Activated naive CD8-positive, alpha-beta T cell treated with anti-CD3 and anti-CD28 coated beads for 36 hours (primary cell): Measurements from ENCODE around the gene ATRAID. TPM values are rescaled to one million over a fixed set of nuclear protein-coding genes. Genes with fewer than 3 reads are reported as not detected.
"Not testable (repeated sequence)": the region's sequence is repeated elsewhere in the genome, so short reads cannot be mapped to it uniquely, and the experiment has no call there.

Experiments
- DNase-seq: peaks from one replicate; pipeline ENCODE4 v3.0.0; 2021
- H3K27ac Mint-ChIP-seq: one replicate; pipeline ENCODE4 v1.8.0; 2022; ENCODE audit warnings: mild to moderate bottlenecking, moderate library complexity, mixed read lengths
- H3K27me3 Mint-ChIP-seq: one replicate; pipeline ENCODE4 v1.8.0; 2022; ENCODE audit warnings: mild to moderate bottlenecking, mixed read lengths
- H3K36me3 Mint-ChIP-seq: one replicate; pipeline ENCODE4 v1.8.0; 2021; ENCODE audit warnings: mild to moderate bottlenecking, mixed read lengths
- H3K4me1 Mint-ChIP-seq: one replicate; pipeline ENCODE4 v1.8.0; 2021; ENCODE audit warnings: mixed read lengths
- H3K4me3 Mint-ChIP-seq: one replicate; pipeline ENCODE4 v1.8.0; 2022; ENCODE audit warnings: mild to moderate bottlenecking, moderate library complexity, mixed read lengths
- H3K9me3 Mint-ChIP-seq: one replicate; pipeline ENCODE4 v1.8.0; 2022; ENCODE audit warnings: mixed read lengths
- total RNA-seq, 2 experiments: library from RNA; stranded (reverse); gene quantifications; one replicate each; pipeline ENCODE4 v1.2.3, GENCODE V29; 2021

ATRAID gene
- 10 to 100 TPM; 75.4 to 77.4 TPM for total RNA-seq

GRCh38 chr2:27211943-27212625 is at the start of gene ATRAID, which contains the start of gene SLC5A6:
TSS of gene ATRAID (plus strand) at chr2:27212041. CDS start at chr2:27212369, 328 bp downstream.
TSS of gene SLC5A6 (minus strand) at chr2:27212268. CDS start at chr2:27207650, 4,618 bp downstream.
- Mint-ChIP-seq H3K4me1 (peaks cover 43% of the 10 kb centered on the region), H3K9me3 (no peaks in the 10 kb centered on the region), H3K27ac (peak within 1 kb of the TSS; percentile 99), H3K36me3 (peaks cover 32% of the 10 kb centered on the region), H3K27me3 (no peaks in the 10 kb centered on the region), H3K4me3 (peak within 1 kb of the TSS; percentile 98)
- DNase-seq = peak; percentile 94

- H3K9me3 Mint-ChIP-seq = no peaks in the 10 kb centered on the region
- H3K27ac Mint-ChIP-seq = no peak overlapping the region
- no peaks in the 10 kb centered on the region for H3K36me3 Mint-ChIP-seq
- H3K4me1 Mint-ChIP-seq = no peaks in the 10 kb centered on the region
- H3K4me3 Mint-ChIP-seq = no peak overlapping the region
- H3K27me3 Mint-ChIP-seq = no peaks in the 10 kb centered on the region
- no peak for DNase-seq
These were observed 49.4 kb upstream of the ATRAID start for GRCh38 chr2:27162151-27163121.

- H3K27me3 Mint-ChIP-seq = no peaks in the 10 kb centered on the region
- no peak overlapping the region for H3K27ac Mint-ChIP-seq
- no peaks in the 10 kb centered on the region for H3K36me3 Mint-ChIP-seq
- no peak overlapping the region for H3K4me3 Mint-ChIP-seq
- peaks cover 2% of the 10 kb centered on the region for H3K4me1 Mint-ChIP-seq
- no peak for DNase-seq
- H3K9me3 Mint-ChIP-seq = no peaks in the 10 kb centered on the region
These were observed 46.7 kb upstream of the ATRAID start for GRCh38 chr2:27164960-27165763.

GRCh38 chr2:27170581-27171337 is 41.1 kb upstream of the ATRAID start:
- Mint-ChIP-seq H3K4me3 (no peak overlapping the region), H3K27me3 (no peaks in the 10 kb centered on the region), H3K4me1 (peaks cover 2% of the 10 kb centered on the region), H3K36me3 (no peaks in the 10 kb centered on the region), H3K9me3 (no peaks in the 10 kb centered on the region), H3K27ac (no peak overlapping the region)
- DNase-seq = no peak

GRCh38 chr2:27171351-27171848 is 40.4 kb upstream of the ATRAID start:
- Mint-ChIP-seq H3K4me1 (peaks cover 2% of the 10 kb centered on the region), H3K9me3 (no peaks in the 10 kb centered on the region), H3K36me3 (no peaks in the 10 kb centered on the region), H3K27ac (no peak overlapping the region), H3K4me3 (no peak overlapping the region), H3K27me3 (peaks cover 2% of the 10 kb centered on the region)
- no peak for DNase-seq

GRCh38 chr2:27174638-27175037 is 37.2 kb upstream of the ATRAID start:
- H3K9me3 Mint-ChIP-seq = no peaks in the 10 kb centered on the region
- H3K27me3 Mint-ChIP-seq = peaks cover 20% of the 10 kb centered on the region
- no peaks in the 10 kb centered on the region for H3K36me3 Mint-ChIP-seq
- H3K4me1 Mint-ChIP-seq = peaks cover 2% of the 10 kb centered on the region
- no peak overlapping the region for H3K4me3 Mint-ChIP-seq
- DNase-seq = no peak
- H3K27ac Mint-ChIP-seq = no peak overlapping the region

- no peaks in the 10 kb centered on the region for H3K9me3 Mint-ChIP-seq
- peaks cover 22% of the 10 kb centered on the region for H3K27me3 Mint-ChIP-seq
- H3K36me3 Mint-ChIP-seq = no peaks in the 10 kb centered on the region
- H3K4me3 Mint-ChIP-seq = no peak overlapping the region
- no peak for DNase-seq
- no peak overlapping the region for H3K27ac Mint-ChIP-seq
- H3K4me1 Mint-ChIP-seq = no peaks in the 10 kb centered on the region
These were observed 36.5 kb upstream of the ATRAID start for GRCh38 chr2:27175330-27175729.

GRCh38 chr2:27175781-27176180 is 36.1 kb upstream of the ATRAID start:
- DNase-seq, H3K4me1 Mint-ChIP-seq, H3K27ac Mint-ChIP-seq, H3K9me3 Mint-ChIP-seq, H3K36me3 Mint-ChIP-seq, H3K4me3 Mint-ChIP-seq: not testable (repeated sequence)
- H3K27me3 Mint-ChIP-seq = peaks cover 24% of the 10 kb centered on the region

GRCh38 chr2:27177441-27178351 is 34.1 kb upstream of the ATRAID start:
- no peak for DNase-seq
- no peaks in the 10 kb centered on the region for H3K9me3 Mint-ChIP-seq
- peaks cover 30% of the 10 kb centered on the region for H3K27me3 Mint-ChIP-seq
- no peaks in the 10 kb centered on the region for H3K36me3 Mint-ChIP-seq
- H3K27ac Mint-ChIP-seq = no peak overlapping the region
- H3K4me1 Mint-ChIP-seq = no peaks in the 10 kb centered on the region
- no peak overlapping the region for H3K4me3 Mint-ChIP-seq

- Mint-ChIP-seq H3K4me3 (no peak overlapping the region), H3K27ac (no peak overlapping the region), H3K27me3 (peaks cover 31% of the 10 kb centered on the region), H3K9me3 (no peaks in the 10 kb centered on the region), H3K4me1 (no peaks in the 10 kb centered on the region), H3K36me3 (no peaks in the 10 kb centered on the region)
- DNase-seq = no peak
These were observed 33.4 kb upstream of the ATRAID start for GRCh38 chr2:27178469-27178868.

GRCh38 chr2:27179344-27180000 is 32.4 kb upstream of the ATRAID start:
- DNase-seq = no peak
- Mint-ChIP-seq H3K27me3 (peaks cover 35% of the 10 kb centered on the region), H3K4me1 (no peaks in the 10 kb centered on the region), H3K9me3 (no peaks in the 10 kb centered on the region), H3K27ac (no peak overlapping the region), H3K4me3 (no peak overlapping the region), H3K36me3 (no peaks in the 10 kb centered on the region)

- Mint-ChIP-seq H3K27me3 (peaks cover 36% of the 10 kb centered on the region), H3K27ac (no peak overlapping the region), H3K36me3 (no peaks in the 10 kb centered on the region), H3K4me1 (no peaks in the 10 kb centered on the region), H3K9me3 (no peaks in the 10 kb centered on the region), H3K4me3 (no peak overlapping the region)
- DNase-seq = no peak
These were observed 29.5 kb upstream of the ATRAID start for GRCh38 chr2:27182346-27182745.

- Mint-ChIP-seq H3K27ac (no peak overlapping the region), H3K9me3 (no peaks in the 10 kb centered on the region), H3K4me1 (no peaks in the 10 kb centered on the region), H3K27me3 (peaks cover 28% of the 10 kb centered on the region), H3K36me3 (no peaks in the 10 kb centered on the region), H3K4me3 (no peak overlapping the region)
- no peak for DNase-seq
These were observed 27.7 kb upstream of the ATRAID start for GRCh38 chr2:27184115-27184514.
